Activated CD4-positive, alpha-beta T cell treated with anti-CD3 and anti-CD28 coated beads, Interleukin-2, amount 10 ng/mL, durations not matched to agents 7 days and 5 days (primary cell): Measurements from ENCODE around the gene PRR20B. TPM values are rescaled to one million over a fixed set of nuclear protein-coding genes. Genes with fewer than 3 reads are reported as not detected.

Experiments
- total RNA-seq, 2 experiments: library from RNA; stranded (reverse); gene quantifications; one replicate each; pipeline ENCODE4 v1.2.3, GENCODE V29; 2021

Gene PRR20B
- total RNA-seq, 2 experiments from 2014 or later, result not detected

Other genes starting within 250 kb of the PRR20B start
- not detected for gene PRR20A, start 6.6 kb upstream of the PRR20B start, total RNA-seq
- not detected for gene PRR20C, start 6.6 kb downstream of the PRR20B start, total RNA-seq
- not detected for gene PRR20D, start 13.1 kb downstream of the PRR20B start, total RNA-seq
- gene PRR20E, start 19.7 kb downstream of the PRR20B start, total RNA-seq, result not detected